Measurements from ENCODE around the gene PRKCZ. TPM values are rescaled to one million over a fixed set of nuclear protein-coding genes. Genes with fewer than 3 reads are reported as not detected.

Gene PRKCZ
- total and polyA plus RNA-seq, 2 of the 4 experiments (the other 2 are of a cell fraction) = 2.0 to 3.5 TPM

DNA sequence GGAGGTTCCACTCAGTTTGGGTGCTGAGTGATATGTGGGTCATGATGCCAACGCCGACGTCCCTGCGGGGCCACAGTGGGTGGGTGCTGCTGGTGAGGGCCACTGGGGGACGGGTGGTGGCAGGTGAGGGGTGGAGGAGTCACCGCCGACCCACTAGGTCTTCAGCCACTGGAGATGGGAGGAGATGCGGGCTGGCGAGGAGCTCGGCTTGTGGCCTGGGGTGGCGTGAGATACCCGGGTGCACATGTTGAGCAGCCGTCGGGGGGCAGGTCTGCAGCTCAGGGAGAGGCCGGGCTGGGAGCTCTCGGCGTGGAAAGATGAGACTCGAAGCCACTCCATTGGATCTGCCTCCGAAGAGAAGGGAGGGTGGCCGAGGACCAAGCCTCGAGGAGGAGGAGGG lies 103.8 kb downstream of the PRKCZ start:
- Histone ChIP-seq H3K14ac (replicated peaks; ENCODE audit: low read depth, low read length) (no peak overlapping the region), H3K4me2 (ENCODE audit: low read depth, low read length) (no peak overlapping the region), H3K9me1 (ENCODE audit: insufficient read depth, low read length) (no peaks in the 10 kb centered on the region), H3K36me3 (ENCODE audit: control insufficient read depth, insufficient read depth, low read length) (no peaks in the 10 kb centered on the region), H3K4ac (ENCODE audit: low read depth, low read length) (no peak overlapping the region), H3K79me1 (ENCODE audit: low read depth in 1 of 2, low read length in 2 of 2) (no peaks in the 10 kb centered on the region), H4K8ac (ENCODE audit: low read depth in 2 of 2, low read length in 2 of 2) (no peak overlapping the region), H4K20me1 (ENCODE audit: insufficient read depth, low read length) (no peaks in the 10 kb centered on the region), H3K4me3 (ENCODE audit: insufficient read depth, low read depth, low read length) (no peak overlapping the region), H3K27me3 (ENCODE audit: control insufficient read depth, insufficient read depth, low read length) (peaks cover 8% of the 10 kb centered on the region; the same call in 1 of the 2 replicates), H3K23ac (ENCODE audit: low read depth, low read length) (no peak overlapping the region), H3K27ac (ENCODE audit: insufficient read depth, low read length) (no peak overlapping the region), H4K91ac (ENCODE audit: insufficient read depth, low read depth, low read length) (no peak overlapping the region), H3K4me1 (ENCODE audit: control insufficient read depth, insufficient read depth, low read length) (no peaks in the 10 kb centered on the region), H2AK9ac (replicated peaks; ENCODE audit: low read depth, low read length, poor library complexity) (no peak overlapping the region), H3K18ac (ENCODE audit: low read depth, low read length) (no peak overlapping the region), H4K5ac (ENCODE audit: low read depth, low read length) (no peak overlapping the region), H2BK5ac (ENCODE audit: low read depth, low read length, poor library complexity, severe bottlenecking) (no peak overlapping the region), H2AK5ac (ENCODE audit: low read depth, low read length) (no peak overlapping the region), H3K9me3 (ENCODE audit: control insufficient read depth, insufficient read depth, low read length) (no peaks in the 10 kb centered on the region), H3K56ac (ENCODE audit: extremely low read depth, insufficient read depth, low read length) (no peak overlapping the region), H2BK20ac (ENCODE audit: low read depth, low read length) (no peak overlapping the region), H2BK120ac (ENCODE audit: low read depth, low read length) (no peak overlapping the region), H2AFZ (replicated peaks; ENCODE audit: low read length, poor library complexity) (no peak overlapping the region), H3K9ac (ENCODE audit: low read depth, low read length) (no peak overlapping the region), H2BK15ac (ENCODE audit: low read depth, low read length) (no peak overlapping the region)
- WGBS, 2 experiments (ENCODE audit: extremely low coverage in 2 of 2, insufficient read length in 1 of 2) = 83% methylated on average over 10 of the region's 21 CpGs; no CpG with 5 or more reads in 1 of the 2 experiments
- intact Hi-C loops (cut with micrococcal nuclease) = no loop called here
- ChIA-PET CTCF (no interaction called here), POLR2A (ENCODE audit: unreplicated experiment) (no interaction called here)
- dilution Hi-C loops (cut with HindIII; ENCODE audit: low sequenced_read_pairs, unreplicated experiment) = no loop called here
- DNase-seq (no peak), ATAC-seq (ENCODE audit: low read depth) (no peak)
- TF ChIP-seq ELK1 (IDR thresholded peaks at IDR 0.05; ENCODE audit: borderline replicate concordance, low read depth, low read length) (no peak), RCOR1 (IDR thresholded peaks at IDR 0.05; ENCODE audit: insufficient replicate concordance, low read length) (no peak), BHLHE40 (IDR thresholded peaks at IDR 0.05; ENCODE audit: low read depth, low read length) (no peak), RFX5 (IDR thresholded peaks at IDR 0.05; ENCODE audit: low read depth, low read length) (no peak), MAFK (IDR thresholded peaks at IDR 0.05; ENCODE audit: low read depth, low read length) (no peak), NFE2L2 (IDR thresholded peaks at IDR 0.05; ENCODE audit: low read depth, low read length) (no peak), USF2 (IDR thresholded peaks at IDR 0.05; ENCODE audit: low read depth, low read length) (no peak), POLR2A (IDR thresholded peaks at IDR 0.05; ENCODE audit: low read depth, low read length) (no peak), MAZ (IDR thresholded peaks at IDR 0.05; ENCODE audit: borderline replicate concordance, low read depth, low read length) (no peak), SMC3 (IDR thresholded peaks at IDR 0.05; ENCODE audit: low read depth, low read length) (no peak), RAD21 (IDR thresholded peaks at IDR 0.05; ENCODE audit: low read length) (no peak), MXI1 (IDR thresholded peaks at IDR 0.05; ENCODE audit: borderline replicate concordance, low read depth, low read length) (no peak), FOS (IDR thresholded peaks at IDR 0.05; ENCODE audit: low read depth, low read length) (no peak)
- TF ChIP-seq, protein P1, sequence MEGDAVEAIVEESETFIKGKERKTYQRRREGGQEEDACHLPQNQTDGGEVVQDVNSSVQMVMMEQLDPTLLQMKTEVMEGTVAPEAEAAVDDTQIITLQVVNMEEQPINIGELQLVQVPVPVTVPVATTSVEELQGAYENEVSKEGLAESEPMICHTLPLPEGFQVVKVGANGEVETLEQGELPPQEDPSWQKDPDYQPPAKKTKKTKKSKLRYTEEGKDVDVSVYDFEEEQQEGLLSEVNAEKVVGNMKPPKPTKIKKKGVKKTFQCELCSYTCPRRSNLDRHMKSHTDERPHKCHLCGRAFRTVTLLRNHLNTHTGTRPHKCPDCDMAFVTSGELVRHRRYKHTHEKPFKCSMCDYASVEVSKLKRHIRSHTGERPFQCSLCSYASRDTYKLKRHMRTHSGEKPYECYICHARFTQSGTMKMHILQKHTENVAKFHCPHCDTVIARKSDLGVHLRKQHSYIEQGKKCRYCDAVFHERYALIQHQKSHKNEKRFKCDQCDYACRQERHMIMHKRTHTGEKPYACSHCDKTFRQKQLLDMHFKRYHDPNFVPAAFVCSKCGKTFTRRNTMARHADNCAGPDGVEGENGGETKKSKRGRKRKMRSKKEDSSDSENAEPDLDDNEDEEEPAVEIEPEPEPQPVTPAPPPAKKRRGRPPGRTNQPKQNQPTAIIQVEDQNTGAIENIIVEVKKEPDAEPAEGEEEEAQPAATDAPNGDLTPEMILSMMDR (conservative IDR thresholded peaks at IDR 0.05; ENCODE audit: low read depth, low read length) = no peak
- no TSS peak for BruUV-seq (replicated peaks)
- in situ Hi-C loops (cut with MboI; ENCODE audit: low sequenced_read_pairs) = loop anchor here (10.0 kb wide), 1 partner anchor 189 kb away; no protein-coding TSS in a partner anchor
